Measurements from ENCODE around the gene GPC6.

GRCh38 chr13:93411186-93411680, 184.6 kb downstream of the GPC6 start:
- TF ChIP-seq POLR2AphosphoS5 (IDR thresholded peaks at IDR 0.05) (no peak), EP300 (IDR thresholded peaks at IDR 0.05) (no peak), POLR2A (IDR thresholded peaks at IDR 0.05) (no peak)
- TF ChIP-seq, protein P1, sequence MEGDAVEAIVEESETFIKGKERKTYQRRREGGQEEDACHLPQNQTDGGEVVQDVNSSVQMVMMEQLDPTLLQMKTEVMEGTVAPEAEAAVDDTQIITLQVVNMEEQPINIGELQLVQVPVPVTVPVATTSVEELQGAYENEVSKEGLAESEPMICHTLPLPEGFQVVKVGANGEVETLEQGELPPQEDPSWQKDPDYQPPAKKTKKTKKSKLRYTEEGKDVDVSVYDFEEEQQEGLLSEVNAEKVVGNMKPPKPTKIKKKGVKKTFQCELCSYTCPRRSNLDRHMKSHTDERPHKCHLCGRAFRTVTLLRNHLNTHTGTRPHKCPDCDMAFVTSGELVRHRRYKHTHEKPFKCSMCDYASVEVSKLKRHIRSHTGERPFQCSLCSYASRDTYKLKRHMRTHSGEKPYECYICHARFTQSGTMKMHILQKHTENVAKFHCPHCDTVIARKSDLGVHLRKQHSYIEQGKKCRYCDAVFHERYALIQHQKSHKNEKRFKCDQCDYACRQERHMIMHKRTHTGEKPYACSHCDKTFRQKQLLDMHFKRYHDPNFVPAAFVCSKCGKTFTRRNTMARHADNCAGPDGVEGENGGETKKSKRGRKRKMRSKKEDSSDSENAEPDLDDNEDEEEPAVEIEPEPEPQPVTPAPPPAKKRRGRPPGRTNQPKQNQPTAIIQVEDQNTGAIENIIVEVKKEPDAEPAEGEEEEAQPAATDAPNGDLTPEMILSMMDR (IDR thresholded peaks at IDR 0.05): no peak

All from suprapubic skin (tissue), 4 donors.